ENCODE measurements around the gene ARHGAP4. TPM values are rescaled to one million over a fixed set of nuclear protein-coding genes. Genes with fewer than 3 reads are reported as not detected.
A peak's percentile ranks its signal among the peaks of the same experiment; 100 is the strongest.

Gene ARHGAP4
- total and polyA plus RNA-seq, 4 donors: 14.9 to 26.5 (median 23.2) TPM

- Histone ChIP-seq H3K27me3 (ENCODE audit: control insufficient read depth, insufficient read depth, low read length) (peaks cover 3% of the 10 kb centered on the region), H3K36me3 (ENCODE audit: control insufficient read depth, insufficient read depth, low read length) (peaks cover 11% of the 10 kb centered on the region), H3K4me3 (ENCODE audit: low read depth, low read length) (no peak overlapping the region), H3K9me3 (ENCODE audit: control insufficient read depth, insufficient read depth, low read length) (no peaks in the 10 kb centered on the region), H3K4me1 (ENCODE audit: control insufficient read depth, insufficient read depth, low read length) (peaks cover 72% of the 10 kb centered on the region), H3K27ac (ENCODE audit: low read depth, low read length) (no peak overlapping the region)
- 67% methylated on average over 1 of the region's 5 CpGs for WGBS (ENCODE audit: insufficient coverage)
- DNase-seq (ENCODE audit: low read depth in 4 of 6, low spot score in 6 of 6): no peak
These were observed 47.7 kb downstream of the ARHGAP4 start for GRCh38 chrX:153878345-153878744.

DNA sequence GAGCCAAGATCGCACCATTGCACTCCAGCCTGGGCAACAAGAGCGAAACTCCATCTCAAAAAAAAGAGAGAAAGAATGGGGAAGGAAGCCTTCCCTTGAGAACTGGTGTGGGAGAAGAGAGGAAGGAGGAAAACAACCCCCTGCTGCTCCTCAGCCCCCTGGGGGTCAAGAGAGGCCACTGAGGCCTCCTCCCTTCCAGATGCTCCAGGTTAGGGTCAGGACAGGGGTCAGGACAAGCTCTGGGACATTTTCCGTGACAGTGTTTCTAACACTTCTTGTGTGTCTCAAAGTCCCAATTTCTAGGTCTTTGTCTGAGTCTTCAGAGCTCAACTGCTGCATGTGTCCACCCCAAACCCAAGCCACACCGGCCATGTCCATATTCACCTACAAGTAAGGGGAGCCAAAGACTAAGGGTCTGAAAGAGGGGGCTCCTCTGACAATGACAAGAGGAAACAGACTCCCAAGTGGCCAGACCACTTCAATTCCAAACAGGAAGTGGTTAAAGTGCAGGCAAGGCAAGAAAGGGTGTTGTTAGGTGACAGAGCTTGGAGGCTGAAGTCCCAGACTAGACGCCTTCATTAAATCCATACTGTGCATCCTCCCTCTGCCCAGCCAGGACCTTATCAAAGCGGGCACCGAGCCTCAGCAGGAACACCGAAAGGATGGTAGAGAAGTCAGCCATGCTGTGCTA, 48.3 kb downstream of the ARHGAP4 start:
- Histone ChIP-seq H3K4me3 (ENCODE audit: low read depth, low read length) (no peak overlapping the region), H3K27me3 (ENCODE audit: control insufficient read depth, insufficient read depth, low read length) (no peaks in the 10 kb centered on the region), H3K9me3 (ENCODE audit: control insufficient read depth, insufficient read depth, low read length) (no peaks in the 10 kb centered on the region), H3K36me3 (ENCODE audit: control insufficient read depth, insufficient read depth, low read length) (peaks cover 11% of the 10 kb centered on the region), H3K27ac (ENCODE audit: low read depth, low read length) (no peak overlapping the region), H3K4me1 (ENCODE audit: control insufficient read depth, insufficient read depth, low read length) (peaks cover 66% of the 10 kb centered on the region)
- 82% methylated on average over 4 of the region's 8 CpGs for WGBS (ENCODE audit: insufficient coverage)
- DNase-seq (ENCODE audit: low read depth in 4 of 6, low spot score in 6 of 6): no peak

DNA sequence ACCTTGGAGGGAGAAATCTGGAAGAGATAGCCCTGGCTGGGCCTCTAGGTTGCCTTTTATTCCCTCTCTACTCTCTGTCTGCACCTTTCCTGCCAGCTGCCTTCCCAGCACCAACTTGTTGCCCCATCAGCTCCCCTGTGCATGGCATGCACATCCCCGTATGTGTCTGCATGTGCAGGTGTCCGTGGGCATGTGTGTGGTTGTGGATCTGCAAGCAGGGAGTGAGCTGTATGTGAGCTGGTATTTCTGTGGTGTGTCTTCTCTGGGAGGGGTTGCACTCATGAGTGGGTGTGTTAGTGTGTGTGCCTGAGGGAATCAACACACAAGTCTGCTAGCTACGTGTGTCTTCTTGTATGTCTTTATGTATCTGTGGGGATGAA, 50.0 kb downstream of the ARHGAP4 start:
- Histone ChIP-seq H3K36me3 (ENCODE audit: control insufficient read depth, insufficient read depth, low read length) (peaks cover 15% of the 10 kb centered on the region), H3K27ac (ENCODE audit: low read depth, low read length) (no peak overlapping the region), H3K4me1 (ENCODE audit: control insufficient read depth, insufficient read depth, low read length) (peaks cover 58% of the 10 kb centered on the region), H3K4me3 (ENCODE audit: low read depth, low read length) (no peak overlapping the region), H3K9me3 (ENCODE audit: control insufficient read depth, insufficient read depth, low read length) (no peaks in the 10 kb centered on the region), H3K27me3 (ENCODE audit: control insufficient read depth, insufficient read depth, low read length) (no peaks in the 10 kb centered on the region)
- no peak for DNase-seq (ENCODE audit: low read depth in 4 of 6, low spot score in 6 of 6)
- WGBS (ENCODE audit: insufficient coverage): 46% methylated on average over 2 of the region's 3 CpGs

DNA sequence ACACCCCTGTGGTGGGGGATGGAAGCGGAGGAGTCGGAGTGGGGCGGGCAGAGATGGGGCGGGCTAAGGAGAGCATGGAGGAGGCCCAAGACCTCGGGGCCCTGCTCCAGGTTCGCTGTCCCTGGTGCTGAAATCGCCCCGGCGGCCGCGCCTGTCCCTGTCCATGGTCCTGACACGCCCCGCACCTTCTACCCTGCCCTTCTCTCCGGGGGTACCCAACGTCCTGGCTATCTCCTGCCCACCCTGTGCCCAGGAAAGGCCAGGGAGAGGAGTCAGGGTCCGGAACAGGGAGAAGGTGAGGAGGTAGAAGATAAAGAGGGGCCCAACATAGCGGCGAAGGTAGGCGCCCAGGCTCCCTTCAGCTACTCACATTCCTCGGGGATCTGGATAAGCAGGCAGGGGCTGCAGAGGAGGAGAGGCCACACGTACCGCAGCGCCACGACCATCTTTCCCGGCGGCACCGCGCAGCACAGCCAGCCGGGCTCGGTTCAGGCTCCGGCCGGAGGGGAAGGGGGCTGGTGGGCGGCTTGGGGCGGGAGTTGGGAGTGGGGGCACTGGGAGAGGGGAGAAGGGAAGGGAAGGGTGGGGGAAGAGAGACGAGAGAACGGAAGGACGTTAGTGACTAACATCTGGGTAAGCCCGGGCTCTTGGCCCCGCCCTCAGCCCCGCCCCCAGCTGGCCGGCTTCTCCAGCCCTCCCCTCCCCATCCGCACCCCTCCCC, 50.5 kb downstream of the ARHGAP4 start:
- Histone ChIP-seq H3K9me3 (ENCODE audit: control insufficient read depth, insufficient read depth, low read length) (no peaks in the 10 kb centered on the region), H3K36me3 (ENCODE audit: control insufficient read depth, insufficient read depth, low read length) (peaks cover 18% of the 10 kb centered on the region), H3K27ac (ENCODE audit: low read depth, low read length) (no peak overlapping the region), H3K4me1 (ENCODE audit: control insufficient read depth, insufficient read depth, low read length) (peaks cover 53% of the 10 kb centered on the region), H3K4me3 (ENCODE audit: low read depth, low read length) (no peak overlapping the region), H3K27me3 (ENCODE audit: control insufficient read depth, insufficient read depth, low read length) (no peaks in the 10 kb centered on the region)
- peak in 1 of 6 donors; percentile 58 for DNase-seq (ENCODE audit: low read depth in 4 of 6, low spot score in 6 of 6)
- WGBS (ENCODE audit: insufficient coverage): 5% methylated on average over 21 of the region's 42 CpGs

- WGBS (ENCODE audit: insufficient coverage): 67% methylated on average over 10 of the region's 13 CpGs
- no peak for DNase-seq (ENCODE audit: low read depth in 4 of 6, low spot score in 6 of 6)
- Histone ChIP-seq H3K27ac (ENCODE audit: low read depth, low read length) (no peak overlapping the region), H3K4me3 (ENCODE audit: low read depth, low read length) (no peak overlapping the region), H3K9me3 (ENCODE audit: control insufficient read depth, insufficient read depth, low read length) (no peaks in the 10 kb centered on the region), H3K27me3 (ENCODE audit: control insufficient read depth, insufficient read depth, low read length) (no peaks in the 10 kb centered on the region), H3K4me1 (ENCODE audit: control insufficient read depth, insufficient read depth, low read length) (peaks cover 43% of the 10 kb centered on the region), H3K36me3 (ENCODE audit: control insufficient read depth, insufficient read depth, low read length) (peaks cover 24% of the 10 kb centered on the region)
These were observed 51.5 kb downstream of the ARHGAP4 start for GRCh38 chrX:153874366-153875125.

- no peaks in the 10 kb centered on the region for H3K9me3 ChIP-seq (ENCODE audit: control insufficient read depth, insufficient read depth, low read length)
- no peak overlapping the region for H3K27ac ChIP-seq (ENCODE audit: low read depth, low read length)
- H3K4me3 ChIP-seq (ENCODE audit: low read depth, low read length): no peak overlapping the region
- 44% methylated on average over 2 of the region's 3 CpGs for WGBS (ENCODE audit: insufficient coverage)
- H3K27me3 ChIP-seq (ENCODE audit: control insufficient read depth, insufficient read depth, low read length): no peaks in the 10 kb centered on the region
- H3K36me3 ChIP-seq (ENCODE audit: control insufficient read depth, insufficient read depth, low read length): peaks cover 29% of the 10 kb centered on the region
- DNase-seq (ENCODE audit: low read depth in 4 of 6, low spot score in 6 of 6): no peak
- H3K4me1 ChIP-seq (ENCODE audit: control insufficient read depth, insufficient read depth, low read length): peaks cover 38% of the 10 kb centered on the region
These were observed 52.0 kb downstream of the ARHGAP4 start for GRCh38 chrX:153874085-153874365.

DNA sequence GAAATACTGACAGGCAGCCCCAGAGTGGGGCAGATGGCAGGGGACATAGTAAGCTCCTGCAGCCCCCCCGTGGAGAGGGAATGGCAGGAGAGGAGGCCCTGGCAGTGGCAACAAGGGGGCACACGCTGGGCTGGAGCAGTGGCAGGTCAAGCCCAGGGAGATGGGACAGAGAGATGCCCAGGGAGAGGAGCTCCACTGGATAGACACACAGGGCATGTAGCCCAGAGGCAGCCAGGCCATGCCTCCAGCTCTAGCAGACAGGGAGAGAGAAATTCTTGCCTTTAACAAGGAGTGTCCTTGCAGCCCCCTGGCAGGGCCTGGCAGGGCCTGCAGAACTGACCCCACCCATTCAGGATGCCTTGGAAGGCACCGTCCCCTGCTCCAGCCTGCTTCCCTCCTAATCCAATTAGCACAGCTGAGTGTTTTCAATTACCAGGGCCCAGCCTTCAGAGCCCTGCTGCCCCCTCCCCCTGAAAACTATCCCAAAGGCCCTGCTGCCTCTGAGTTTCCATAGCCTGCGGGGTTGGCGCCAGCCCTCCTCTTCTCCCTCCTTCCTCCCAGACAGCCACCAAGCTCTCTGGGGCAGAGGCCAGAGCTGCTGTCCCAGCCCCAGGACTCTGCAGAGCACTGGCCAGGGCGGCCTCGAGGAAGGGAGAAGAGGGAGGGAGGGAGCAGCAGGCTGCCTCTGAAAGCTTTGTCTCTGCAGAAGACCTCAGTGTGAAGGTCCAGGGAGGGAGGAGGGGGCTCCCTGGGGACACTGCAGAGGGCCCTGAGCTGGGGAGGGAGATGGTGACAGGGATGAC, 52.6 kb downstream of the ARHGAP4 start:
- H3K9me3 ChIP-seq (ENCODE audit: control insufficient read depth, insufficient read depth, low read length): no peaks in the 10 kb centered on the region
- peaks cover 32% of the 10 kb centered on the region for H3K4me1 ChIP-seq (ENCODE audit: control insufficient read depth, insufficient read depth, low read length)
- H3K36me3 ChIP-seq (ENCODE audit: control insufficient read depth, insufficient read depth, low read length): peaks cover 35% of the 10 kb centered on the region
- H3K27me3 ChIP-seq (ENCODE audit: control insufficient read depth, insufficient read depth, low read length): no peaks in the 10 kb centered on the region
- 37% methylated on average over 7 of the region's 7 CpGs for WGBS (ENCODE audit: insufficient coverage)
- H3K27ac ChIP-seq (ENCODE audit: low read depth, low read length): no peak overlapping the region
- peak in 1 of 6 donors; percentile 19 for DNase-seq (ENCODE audit: low read depth in 4 of 6, low spot score in 6 of 6)
- no peak overlapping the region for H3K4me3 ChIP-seq (ENCODE audit: low read depth, low read length)

GRCh38 chrX:153871946-153872878, 53.9 kb downstream of the ARHGAP4 start:
- Histone ChIP-seq H3K27ac (ENCODE audit: low read depth, low read length) (no peak overlapping the region), H3K36me3 (ENCODE audit: control insufficient read depth, insufficient read depth, low read length) (peaks cover 46% of the 10 kb centered on the region), H3K9me3 (ENCODE audit: control insufficient read depth, insufficient read depth, low read length) (no peaks in the 10 kb centered on the region), H3K4me3 (ENCODE audit: low read depth, low read length) (no peak overlapping the region), H3K4me1 (ENCODE audit: control insufficient read depth, insufficient read depth, low read length) (peaks cover 27% of the 10 kb centered on the region), H3K27me3 (ENCODE audit: control insufficient read depth, insufficient read depth, low read length) (no peaks in the 10 kb centered on the region)
- no peak for DNase-seq (ENCODE audit: low read depth in 4 of 6, low spot score in 6 of 6)
- WGBS (ENCODE audit: insufficient coverage): 67% methylated on average over 22 of the region's 29 CpGs

Measured in spinal cord (tissue), 10 donors.